ENCODE data around the gene MSRB3. TPM values are rescaled to one million over a fixed set of nuclear protein-coding genes. Genes with fewer than 3 reads are reported as not detected.

Gene MSRB3
- total RNA-seq, 1 donor from 2014 or later = 3.7 TPM

- no peaks in the 10 kb centered on the region for H3K79me2 ChIP-seq (ENCODE audit: low read depth)
- H3K36me3 ChIP-seq = no peaks in the 10 kb centered on the region
- H3K9me3 Mint-ChIP-seq = no peaks in the 10 kb centered on the region
- no peak overlapping the region for H3K9ac ChIP-seq
- no peaks in the 10 kb centered on the region for H3K27me3 ChIP-seq
- TF ChIP-seq CTCF (IDR thresholded peaks at IDR 0.05) = no peak
- no peak for TF ChIP-seq EZH2phosphoT487 (IDR thresholded peaks at IDR 0.05)
- no peak for TF ChIP-seq EZH2 (IDR thresholded peaks at IDR 0.05)
- no peaks in the 10 kb centered on the region for H3K4me1 ChIP-seq
- no peak overlapping the region for H3K4me3 ChIP-seq
- H2AFZ ChIP-seq (replicated peaks) = no peak overlapping the region
- H4K20me1 ChIP-seq (ENCODE audit: low read depth) = no peaks in the 10 kb centered on the region
- no peak overlapping the region for H3K4me3 Mint-ChIP-seq
- no peaks in the 10 kb centered on the region for H3K9me3 ChIP-seq (ENCODE audit: low read depth)
- no peaks in the 10 kb centered on the region for H3K36me3 Mint-ChIP-seq
- no peaks in the 10 kb centered on the region for H3K27me3 Mint-ChIP-seq (ENCODE audit: insufficient read depth, low read depth)
- no peak overlapping the region for H3K4me2 ChIP-seq
- no peak for DNase-seq (ENCODE audit: low spot score)
- H3K27ac Mint-ChIP-seq = no peak overlapping the region
- no peaks in the 10 kb centered on the region for H3F3A ChIP-seq (ENCODE audit: low read depth)
- H3K4me1 Mint-ChIP-seq = no peaks in the 10 kb centered on the region
- no peak overlapping the region for H3K27ac ChIP-seq
Measured at GRCh38 chr12:65293735-65294134, 15.3 kb downstream of the MSRB3 start.

- no peak overlapping the region for H3K27ac Mint-ChIP-seq
Measured at GRCh38 chr12:65294641-65295262, 16.3 kb downstream of the MSRB3 start.

GRCh38 chr12:65296508-65297265 is 18.2 kb downstream of the MSRB3 start:
- Histone ChIP-seq H3K27me3 (no peaks in the 10 kb centered on the region), H3K4me2 (no peak overlapping the region), H3K79me2 (ENCODE audit: low read depth) (no peaks in the 10 kb centered on the region), H2AFZ (replicated peaks) (no peak overlapping the region), H3K36me3 (no peaks in the 10 kb centered on the region), H3K9me3 (ENCODE audit: low read depth) (no peaks in the 10 kb centered on the region), H4K20me1 (ENCODE audit: low read depth) (no peaks in the 10 kb centered on the region), H3K4me3 (no peak overlapping the region), H3K4me1 (no peaks in the 10 kb centered on the region), H3K27ac (no peak overlapping the region), H3K9ac (no peak overlapping the region), H3F3A (ENCODE audit: low read depth) (no peaks in the 10 kb centered on the region)
- no peak overlapping the region for H3K4me3 Mint-ChIP-seq
- H3K4me1 Mint-ChIP-seq = no peaks in the 10 kb centered on the region
- H3K27me3 Mint-ChIP-seq (ENCODE audit: insufficient read depth, low read depth) = no peaks in the 10 kb centered on the region
- no peak overlapping the region for H3K27ac Mint-ChIP-seq
- H3K36me3 Mint-ChIP-seq = no peaks in the 10 kb centered on the region
- no peak for DNase-seq (ENCODE audit: low spot score)
- TF ChIP-seq CTCF (IDR thresholded peaks at IDR 0.05) (no peak), EZH2phosphoT487 (IDR thresholded peaks at IDR 0.05) (no peak), EZH2 (IDR thresholded peaks at IDR 0.05) (no peak)
- no peaks in the 10 kb centered on the region for H3K9me3 Mint-ChIP-seq

More at GRCh38 chr12:65294641-65295262, 16.3 kb downstream of the MSRB3 start:
- H3K9me3 Mint-ChIP-seq = no peaks in the 10 kb centered on the region
- H3K36me3 Mint-ChIP-seq = no peaks in the 10 kb centered on the region
- H3K4me1 Mint-ChIP-seq = no peaks in the 10 kb centered on the region
- no peak for TF ChIP-seq EZH2 (IDR thresholded peaks at IDR 0.05)
- TF ChIP-seq EZH2phosphoT487 (IDR thresholded peaks at IDR 0.05) = no peak
- TF ChIP-seq CTCF (IDR thresholded peaks at IDR 0.05) = no peak
- H3F3A ChIP-seq (ENCODE audit: low read depth) = no peaks in the 10 kb centered on the region
- no peak for DNase-seq (ENCODE audit: low spot score)
- H4K20me1 ChIP-seq (ENCODE audit: low read depth) = no peaks in the 10 kb centered on the region
- H3K4me1 ChIP-seq = no peaks in the 10 kb centered on the region
- H3K36me3 ChIP-seq = no peaks in the 10 kb centered on the region
- no peak overlapping the region for H3K9ac ChIP-seq
- no peaks in the 10 kb centered on the region for H3K27me3 Mint-ChIP-seq (ENCODE audit: insufficient read depth, low read depth)
- no peak overlapping the region for H3K4me3 Mint-ChIP-seq
- no peak overlapping the region for H3K4me2 ChIP-seq
- H2AFZ ChIP-seq (replicated peaks) = no peak overlapping the region
- no peaks in the 10 kb centered on the region for H3K79me2 ChIP-seq (ENCODE audit: low read depth)
- no peaks in the 10 kb centered on the region for H3K27me3 ChIP-seq
- no peaks in the 10 kb centered on the region for H3K9me3 ChIP-seq (ENCODE audit: low read depth)
- no peak overlapping the region for H3K27ac ChIP-seq
- no peak overlapping the region for H3K4me3 ChIP-seq
